GM21619 (cell line): ENCODE measurements around the gene SNRNP48.

ENCODE experiments used
- ATAC-seq: cut with Tn5 transposase; IDR thresholded peaks from one replicate; pipeline ENCODE4 v1.9.1; 2021; ENCODE audit not compliant: unreplicated experiment

Gene SNRNP48

GRCh38 chr6:7640607-7641577 is 50.9 kb downstream of the SNRNP48 start:
- ATAC-seq: no peak

GRCh38 chr6:7642791-7643190 is 52.8 kb downstream of the SNRNP48 start:
- no peak for ATAC-seq

- ATAC-seq: no peak
These were observed 54.4 kb downstream of the SNRNP48 start for GRCh38 chr6:7644417-7644816.

GRCh38 chr6:7646394-7646793 is 56.4 kb downstream of the SNRNP48 start:
- ATAC-seq: no peak

GRCh38 chr6:7647504-7647903 is 57.5 kb downstream of the SNRNP48 start:
- peak; percentile 69 for ATAC-seq

- ATAC-seq: no peak
These were observed 59.2 kb downstream of the SNRNP48 start for GRCh38 chr6:7649037-7649810.

GRCh38 chr6:7650878-7651277 is 60.9 kb downstream of the SNRNP48 start:
- no peak for ATAC-seq

GRCh38 chr6:7652957-7653356 is 63.0 kb downstream of the SNRNP48 start:
- no peak for ATAC-seq

GRCh38 chr6:7656355-7656754 is 66.4 kb downstream of the SNRNP48 start:
- ATAC-seq: no peak

- ATAC-seq: no peak
These were observed 68.5 kb downstream of the SNRNP48 start for GRCh38 chr6:7658543-7658942.

GRCh38 chr6:7661364-7661763 is 71.4 kb downstream of the SNRNP48 start:
- ATAC-seq: no peak
